ENCODE data around the gene CEP170.
"Not testable (repeated sequence)": the region's sequence is repeated elsewhere in the genome, so short reads cannot be mapped to it uniquely, and the experiment has no call there.

- not testable (repeated sequence) for TF ChIP-seq CTCF (IDR thresholded peaks at IDR 0.05; ENCODE audit: low read depth, low read length); EZH2phosphoT487 (IDR thresholded peaks at IDR 0.05; ENCODE audit: low read depth)
Observed at GRCh38 chr1:243107171-243107570, 147.9 kb downstream of the CEP170 start.
